Measurements from ENCODE around the gene IYD.

- TF ChIP-seq HOXA7 (CRISPR knock-in tag; IDR thresholded peaks at IDR 0.05) (no peak), FOXS1 (CRISPR knock-in tag; IDR thresholded peaks at IDR 0.05) (no peak)
Observed at GRCh38 chr6:150412221-150412620, 43.4 kb downstream of the IYD start.
